Smooth muscle cell of the brain vasculature (primary cell): Measurements from ENCODE around the gene GRID1.
"Not testable (repeated sequence)": the region's sequence is repeated elsewhere in the genome, so short reads cannot be mapped to it uniquely, and the experiment has no call there.

Experiments
- DNase-seq: peaks from one replicate; pipeline ENCODE4 v3.0.0-alpha.2; 2012; ENCODE audit warnings: low read depth, low spot score

The GRID1 gene

GRCh38 chr10:85735997-85736396 lies 630.6 kb downstream of the GRID1 start:
- no peak for DNase-seq

- no peak for DNase-seq
Observed at GRCh38 chr10:85734791-85735190, 631.8 kb downstream of the GRID1 start.

- DNase-seq: no peak
Observed at GRCh38 chr10:85724215-85724614, 642.4 kb downstream of the GRID1 start.

GRCh38 chr10:85720931-85721590 lies 645.5 kb downstream of the GRID1 start:
- no peak for DNase-seq

- no peak for DNase-seq
Observed at GRCh38 chr10:85719408-85719807, 647.2 kb downstream of the GRID1 start.

GRCh38 chr10:85713885-85714284 lies 652.7 kb downstream of the GRID1 start:
- DNase-seq: no peak

GRCh38 chr10:85702768-85703167 lies 663.8 kb downstream of the GRID1 start:
- DNase-seq: no peak

GRCh38 chr10:85699066-85699465 lies 667.5 kb downstream of the GRID1 start:
- DNase-seq: not testable (repeated sequence)

- no peak for DNase-seq
Observed at GRCh38 chr10:85696893-85697292, 669.7 kb downstream of the GRID1 start.

GRCh38 chr10:85682621-85683020 lies 684.0 kb downstream of the GRID1 start:
- DNase-seq: no peak

- no peak for DNase-seq
Observed at GRCh38 chr10:85679710-85680109, 686.9 kb downstream of the GRID1 start.

- DNase-seq: no peak
Observed at GRCh38 chr10:85679061-85679460, 687.5 kb downstream of the GRID1 start.

GRCh38 chr10:85674851-85675250 lies 691.7 kb downstream of the GRID1 start:
- DNase-seq: no peak

- no peak for DNase-seq
Observed at GRCh38 chr10:85673270-85673669, 693.3 kb downstream of the GRID1 start.

- DNase-seq: no peak
Observed at GRCh38 chr10:85671530-85671929, 695.1 kb downstream of the GRID1 start.

- no peak for DNase-seq
Observed at GRCh38 chr10:85668522-85668921, 698.1 kb downstream of the GRID1 start.

GRCh38 chr10:85667638-85668233 lies 698.9 kb downstream of the GRID1 start:
- DNase-seq: no peak

GRCh38 chr10:85666987-85667386 lies 699.6 kb downstream of the GRID1 start:
- DNase-seq: no peak

- no peak for DNase-seq
Observed at GRCh38 chr10:85666102-85666501, 700.5 kb downstream of the GRID1 start.

GRCh38 chr10:85665681-85666080 lies 700.9 kb downstream of the GRID1 start:
- no peak for DNase-seq

GRCh38 chr10:85665078-85665477 lies 701.5 kb downstream of the GRID1 start:
- DNase-seq: no peak

- no peak for DNase-seq
Observed at GRCh38 chr10:85661123-85661522, 705.5 kb downstream of the GRID1 start.

- no peak for DNase-seq
Observed at GRCh38 chr10:85659331-85659730, 707.3 kb downstream of the GRID1 start.

GRCh38 chr10:85658518-85658917 lies 708.1 kb downstream of the GRID1 start:
- DNase-seq: no peak
